ENCODE results near the gene PTGER2.

- TF ChIP-seq YY1 (IDR thresholded peaks at IDR 0.05; ENCODE audit: low read depth, low read length) (no peak), EZH2 (IDR thresholded peaks at IDR 0.05; ENCODE audit: borderline replicate concordance, control insufficient read depth, low read depth, low read length) (no peak), PAX8 (IDR thresholded peaks at IDR 0.05) (no peak), ZBED1 (IDR thresholded peaks at IDR 0.05; ENCODE audit: borderline replicate concordance) (no peak), POLR2A (IDR thresholded peaks at IDR 0.05; ENCODE audit: low read depth, low read length) (no peak), FOXM1 (IDR thresholded peaks at IDR 0.05; ENCODE audit: low read depth, low read length) (no peak), ZNF274 (IDR thresholded peaks at IDR 0.05; ENCODE audit: insufficient read depth, insufficient read length) (no peak), PBX3 (IDR thresholded peaks at IDR 0.05; ENCODE audit: insufficient replicate concordance, low read depth, low read length) (no peak), POLR2AphosphoS5 (IDR thresholded peaks at IDR 0.05; ENCODE audit: low read length) (no peak)
- TF ChIP-seq, protein P1, sequence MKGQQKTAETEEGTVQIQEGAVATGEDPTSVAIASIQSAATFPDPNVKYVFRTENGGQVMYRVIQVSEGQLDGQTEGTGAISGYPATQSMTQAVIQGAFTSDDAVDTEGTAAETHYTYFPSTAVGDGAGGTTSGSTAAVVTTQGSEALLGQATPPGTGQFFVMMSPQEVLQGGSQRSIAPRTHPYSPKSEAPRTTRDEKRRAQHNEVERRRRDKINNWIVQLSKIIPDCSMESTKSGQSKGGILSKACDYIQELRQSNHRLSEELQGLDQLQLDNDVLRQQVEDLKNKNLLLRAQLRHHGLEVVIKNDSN (IDR thresholded peaks at IDR 0.05; ENCODE audit: borderline replicate concordance, extremely low read length, insufficient read depth, low read depth, low read length) = no peak
- TF ChIP-seq, protein P2, sequence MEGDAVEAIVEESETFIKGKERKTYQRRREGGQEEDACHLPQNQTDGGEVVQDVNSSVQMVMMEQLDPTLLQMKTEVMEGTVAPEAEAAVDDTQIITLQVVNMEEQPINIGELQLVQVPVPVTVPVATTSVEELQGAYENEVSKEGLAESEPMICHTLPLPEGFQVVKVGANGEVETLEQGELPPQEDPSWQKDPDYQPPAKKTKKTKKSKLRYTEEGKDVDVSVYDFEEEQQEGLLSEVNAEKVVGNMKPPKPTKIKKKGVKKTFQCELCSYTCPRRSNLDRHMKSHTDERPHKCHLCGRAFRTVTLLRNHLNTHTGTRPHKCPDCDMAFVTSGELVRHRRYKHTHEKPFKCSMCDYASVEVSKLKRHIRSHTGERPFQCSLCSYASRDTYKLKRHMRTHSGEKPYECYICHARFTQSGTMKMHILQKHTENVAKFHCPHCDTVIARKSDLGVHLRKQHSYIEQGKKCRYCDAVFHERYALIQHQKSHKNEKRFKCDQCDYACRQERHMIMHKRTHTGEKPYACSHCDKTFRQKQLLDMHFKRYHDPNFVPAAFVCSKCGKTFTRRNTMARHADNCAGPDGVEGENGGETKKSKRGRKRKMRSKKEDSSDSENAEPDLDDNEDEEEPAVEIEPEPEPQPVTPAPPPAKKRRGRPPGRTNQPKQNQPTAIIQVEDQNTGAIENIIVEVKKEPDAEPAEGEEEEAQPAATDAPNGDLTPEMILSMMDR (IDR thresholded peaks at IDR 0.05 in 2 of 3, conservative IDR thresholded peaks at IDR 0.05 in 1 of 3; ENCODE audit: control insufficient read depth in 2 of 3, extremely low read depth in 1 of 3, insufficient read depth in 1 of 3, low read depth in 3 of 3, low read length in 3 of 3) = no peak
These were observed 34.2 kb downstream of the PTGER2 start for GRCh38 chr14:52348279-52348678.
